NCI-H1436 treated with DMSO at 0.1 percent for 48 hours (cell line): ENCODE measurements around the gene ANKRD40.

Experiments used
- DNase-seq: peaks from one replicate; lab custom pipeline; 2025; lab: John Stamatoyannopoulos, UW

The ANKRD40 gene

GRCh38 chr17:50649042-50649908 is 58.4 kb downstream of the ANKRD40 start:
- no peak for DNase-seq

DNA sequence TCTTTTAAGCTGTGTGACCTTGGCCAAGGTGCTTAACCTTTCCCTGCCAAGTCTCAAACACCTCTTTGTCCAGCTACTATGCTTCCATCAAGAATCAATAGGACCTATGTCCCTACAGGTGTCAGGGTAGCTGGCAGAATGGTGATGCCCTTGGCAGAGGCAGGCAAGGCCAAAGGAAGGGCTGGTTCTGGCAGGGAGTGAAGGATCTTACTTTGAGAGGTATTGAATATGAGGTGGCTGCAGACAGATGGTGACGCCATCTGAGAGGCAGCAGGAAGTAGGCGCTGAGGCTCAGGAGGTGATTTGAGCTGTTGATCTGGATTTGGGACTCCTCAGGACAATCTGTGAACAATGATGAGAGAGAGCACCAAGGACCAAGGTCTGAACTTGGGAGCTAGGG is 60.5 kb downstream of the ANKRD40 start:
- no peak for DNase-seq

DNA sequence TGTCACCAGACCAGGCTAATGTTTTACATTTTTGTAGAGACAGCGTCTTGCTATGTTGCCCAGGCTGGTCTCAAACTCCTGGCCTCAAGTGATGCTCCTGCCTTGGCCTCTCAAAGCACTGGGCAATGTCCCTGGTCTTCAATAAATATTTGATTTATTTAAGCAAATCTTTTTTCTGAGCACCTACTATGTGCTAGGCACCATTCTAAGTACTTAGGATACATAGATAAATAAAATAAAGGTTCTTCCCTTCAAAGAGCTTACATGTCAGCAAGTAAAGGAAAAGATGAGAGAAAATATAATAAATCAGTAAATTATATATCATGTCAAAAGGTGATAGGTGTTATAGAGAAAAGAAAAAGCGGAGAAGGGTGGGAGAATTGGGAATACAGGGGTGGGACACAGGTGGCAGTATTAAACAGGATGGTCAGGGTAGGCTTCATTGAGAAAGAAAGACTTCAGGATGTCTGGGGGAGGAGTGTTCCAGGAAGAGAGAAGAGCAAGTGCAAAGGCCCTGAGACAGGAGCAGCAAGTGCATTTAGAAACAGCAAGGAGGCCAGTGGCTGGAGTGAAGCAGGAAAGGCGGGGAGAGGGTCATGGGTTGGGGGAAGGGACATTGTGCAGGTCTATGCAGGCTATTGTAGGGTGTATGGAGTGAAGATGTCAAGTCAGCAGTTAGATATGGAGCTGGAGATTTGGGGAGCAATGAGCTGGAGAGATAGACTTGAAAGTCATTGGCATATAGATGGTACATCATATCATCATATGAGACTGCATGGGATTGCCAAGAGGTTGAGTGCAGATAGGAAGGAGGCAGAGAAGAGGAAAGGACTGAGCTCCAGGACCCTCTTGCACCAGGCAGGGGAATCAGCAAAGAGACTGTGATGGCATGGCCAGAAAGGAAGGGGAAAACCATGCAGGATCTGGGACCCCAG is 61.7 kb downstream of the ANKRD40 start:
- DNase-seq: no peak
